GM12878 (cell line): ENCODE measurements around the gene SLC50A1. TPM values are rescaled to one million over a fixed set of nuclear protein-coding genes. Genes with fewer than 3 reads are reported as not detected.

ENCODE experiments used
- ATAC-seq: fragments of 200-7000 bp; cut with Tn5 transposase; 3 replicates; pipeline ENCODE4 v1.9.1; 2020; ENCODE audit warnings: mild to moderate bottlenecking, moderate library complexity
- BruUV-seq: library from RNA; stranded (reverse); fragments of 400-500 nt; replicated peaks from 2 replicates; lab custom pipeline; 2021; lab: Mats Ljungman, UMichigan
- CTCF ChIA-PET: fragments of 300-600 bp; sonication (Branson Sonifier 250); formaldehyde crosslinking; extraction: SDS; loops from one replicate; lab custom pipeline; 2021; ENCODE audit warnings: inconsistent platforms; lab: Yijun Ruan, JAX
- POLR2A ChIA-PET: fragments of 350-600 bp; formaldehyde crosslinking; extraction: SDS; loops from one replicate; lab custom pipeline; 2021; ENCODE audit warnings: inconsistent platforms; lab: Charles Lee
- RAD21 ChIA-PET: fragments of 300-600 bp; sonication (Branson Sonifier 250); formaldehyde crosslinking; loops from one replicate; lab custom pipeline; 2023; ENCODE audit warnings: antibody characterized with exemption; ENCODE audit not compliant: unreplicated experiment; lab: Charles Lee
- SMC1A ChIA-PET: fragments of 300-600 bp; sonication (Branson Sonifier 250); formaldehyde crosslinking; loops from one replicate; lab custom pipeline; 2023; ENCODE audit not compliant: unreplicated experiment, uncharacterized antibody; lab: Charles Lee
- DNase-seq: peaks from one replicate; pipeline ENCODE4 v3.0.0-alpha.2; 2011; ENCODE audit warnings: low read depth, low spot score
- FAIRE-seq: peaks from 3 replicates; lab custom pipeline; 2011; peaks lifted over from hg19 to GRCh38; lab: Jason Lieb, UNC
- H2AFZ ChIP-seq: 2 replicates; pipeline ENCODE4 v1.6.0; 2011; ENCODE audit warnings: low read depth, low read length, control low read depth; ENCODE audit not compliant: control insufficient read depth
- H3K27ac ChIP-seq: 2 replicates; pipeline ENCODE4 v1.5.1; 2011; ENCODE audit warnings: control low read depth; ENCODE audit not compliant: control insufficient read depth, insufficient read depth
- H3K27me3 ChIP-seq, 2 experiments: replicated peaks in 1 of 2; 2 replicates each; pipeline versions ENCODE4 v1.6.0 to v1.6.1; 2011; ENCODE audit warnings: low read length in 1 of 2; ENCODE audit not compliant: control insufficient read depth in 2 of 2, insufficient read depth in 2 of 2
- H3K36me3 ChIP-seq, 2 experiments: 2 replicates each; pipeline ENCODE4 v1.5.1; 2011; ENCODE audit warnings: low read length in 1 of 2; ENCODE audit not compliant: control insufficient read depth in 2 of 2, insufficient read depth in 2 of 2
- H3K4me1 ChIP-seq: 2 replicates; pipeline ENCODE4 v1.6.1; 2011; ENCODE audit warnings: mild to moderate bottlenecking, low read length, moderate library complexity, mixed read lengths; ENCODE audit not compliant: control insufficient read depth, insufficient read depth
- H3K4me2 ChIP-seq: 2 replicates; pipeline ENCODE4 v1.6.0; 2011; ENCODE audit warnings: control low read depth; ENCODE audit not compliant: control insufficient read depth, insufficient read depth
- H3K4me3 ChIP-seq: fragments of 200-600 bp; sonication (generic); 2 replicates; pipeline ENCODE4 v1.5.1; 2016
- H3K79me2 ChIP-seq: 2 replicates; pipeline ENCODE4 v1.6.0; 2011; ENCODE audit warnings: low read length; ENCODE audit not compliant: control insufficient read depth, insufficient read depth
- H3K9ac ChIP-seq: 2 replicates; pipeline ENCODE4 v1.8.0; 2011; ENCODE audit warnings: low read length, control low read depth, mixed read lengths; ENCODE audit not compliant: control insufficient read depth, insufficient read depth
- H3K9me3 ChIP-seq: replicated peaks from 3 replicates; pipeline ENCODE4 v1.5.1; 2011; ENCODE audit warnings: mild to moderate bottlenecking, low read length; ENCODE audit not compliant: control insufficient read depth, insufficient read depth
- H4K20me1 ChIP-seq: 2 replicates; pipeline ENCODE4 v1.6.0; 2011; ENCODE audit not compliant: control insufficient read depth, insufficient read depth
- BCL11A ChIP-seq: IDR thresholded peaks from 2 replicates; pipeline ENCODE4 v1.6.1; 2011; ENCODE audit warnings: low read depth, low read length
- IRF4 ChIP-seq: IDR thresholded peaks from 2 replicates; pipeline ENCODE4 v1.6.1; 2011; ENCODE audit warnings: low read depth, low read length
- MEF2B ChIP-seq: fragments of 450-650 bp; IDR thresholded peaks from 2 replicates; pipeline ENCODE4 v1.6.1; 2018; ENCODE audit warnings: mild to moderate bottlenecking, moderate library complexity; ENCODE audit not compliant: partially characterized antibody, poor library complexity, severe bottlenecking
- MTA3 ChIP-seq: IDR thresholded peaks from 2 replicates; pipeline ENCODE4 v1.6.1; 2012; ENCODE audit warnings: low read length, inconsistent platforms, borderline replicate concordance
- RAD51 ChIP-seq: fragments of 450-650 bp; IDR thresholded peaks from 2 replicates; pipeline ENCODE4 v1.6.1; 2016; ENCODE audit warnings: moderate library complexity, mild to moderate bottlenecking, inconsistent platforms
- SMC3 ChIP-seq: IDR thresholded peaks from 2 replicates; pipeline ENCODE4 v1.6.1; 2011; ENCODE audit warnings: low read length, improper control_type of control experiment, borderline replicate concordance
- TCF7 ChIP-seq: IDR thresholded peaks from 2 replicates; pipeline ENCODE4 v1.6.1; 2014; ENCODE audit warnings: antibody characterized with exemption, borderline replicate concordance
- WGBS: methylation state at CpG from one replicate; pipeline ENCODE4 v1.1.6; 2016; ENCODE audit warnings: low lambda C conversion rate; ENCODE audit not compliant: insufficient replicate concordance, insufficient coverage; ENCODE audit errors: missing lambda C conversion rate; 5-methylcytosine and 5-hydroxymethylcytosine counted together
- in situ Hi-C: fragments of 300-500 bp; cut with MboI; formaldehyde crosslinking; loops from 9 replicates; pipeline ENCODE4 v1.14.3; 2018; ENCODE audit warnings: mixed read lengths
- intact Hi-C: fragments of 100-400 bp; cut with micrococcal nuclease; formaldehyde crosslinking; loops from one replicate; pipeline ENCODE4 v1.14.2; 2022; ENCODE audit not compliant: unreplicated experiment
- polyA plus RNA-seq, 11 experiments: library from polyadenylated mRNA; depleted of rRNA in 4 of 11; unstranded in 6 of 11; stranded (reverse) in 5 of 11; fragments of >200 nt; fragmentation: Nextera tagmentation in 4 of 11; fragmentation: Illumina TruSeq in 1 of 11; extraction: Ambion mirVana in 4 of 11; extraction: Trizol in 1 of 11; gene quantifications; 1 replicate in 1 of 11; 2 replicates in 10 of 11; pipeline versions ENCODE4 v1.2.1 to v1.2.3, GENCODE V29; 2011 to 2016; ENCODE audit warnings: inconsistent platforms in 2 of 11, missing spikeins in 2 of 11, low read depth in 1 of 11
- total RNA-seq, 4 experiments: library from RNA; depleted of rRNA in 3 of 4; stranded (reverse); fragments of >200 nt in 3 of 4; fragmentation: Illumina TruSeq in 1 of 4; extraction: Trizol in 1 of 4; gene quantifications; 2 replicates each; pipeline versions ENCODE4 v1.2.1 to v1.2.3, GENCODE V29; 2013 to 2021
- TF ChIP-seq, protein P1 (sequence below): fragments of 450-650 bp; IDR thresholded peaks from 2 replicates; pipeline ENCODE4 v1.6.1; 2016; ENCODE audit warnings: mild to moderate bottlenecking, moderate library complexity, borderline replicate concordance
- TF ChIP-seq, protein P2 (sequence below): fragments of 450-650 bp; IDR thresholded peaks from 2 replicates; pipeline ENCODE4 v1.6.1; 2017; ENCODE audit warnings: antibody characterized with exemption, mild to moderate bottlenecking, moderate library complexity

Gene SLC50A1
- total and polyA plus RNA-seq, 10 of the 15 experiments (the other 5 are each of a cell fraction or from before 2014, with no cell fraction given): 32.5 to 85.6 (median 54.0) TPM

DNA sequence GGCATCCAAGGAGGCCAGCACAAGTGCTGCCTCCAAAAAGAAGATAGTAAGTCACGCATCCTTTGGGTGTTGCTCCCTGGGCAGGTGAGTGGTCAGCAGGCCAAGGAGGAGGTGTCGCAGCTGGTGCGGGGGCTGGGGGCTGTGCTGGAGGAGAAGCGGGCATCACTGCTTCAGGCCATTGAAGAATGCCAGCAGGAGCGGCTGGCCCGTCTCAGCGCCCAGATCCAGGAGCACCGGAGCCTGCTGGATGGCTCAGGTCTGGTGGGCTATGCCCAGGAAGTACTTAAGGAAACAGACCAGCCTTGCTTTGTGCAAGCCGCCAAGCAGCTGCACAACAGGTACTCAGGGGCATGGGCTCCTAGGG is 42.2 kb downstream of the SLC50A1 start:
- H3K9me3 ChIP-seq: no peaks in the 10 kb centered on the region
- no peak overlapping the region for H2AFZ ChIP-seq
- no TSS peak for BruUV-seq
- FAIRE-seq: no peak
- H3K4me3 ChIP-seq: no peak overlapping the region
- 82% methylated on average over 9 of the region's 9 CpGs for WGBS
- in situ Hi-C loops (no loop called here), intact Hi-C loops (no loop called here)
- no peak overlapping the region for H3K9ac ChIP-seq
- H4K20me1 ChIP-seq: no peaks in the 10 kb centered on the region
- H3K4me2 ChIP-seq: no peak overlapping the region
- ATAC-seq: no peak
- H3K27ac ChIP-seq: no peak overlapping the region
- ChIA-PET RAD21 (interaction anchor here (1.0 to 4.8 kb wide), 6 partner anchors 16 to 161 kb away, joined by 3 to 77 read pairs (median 8); no protein-coding TSS in a partner anchor), POLR2A (interaction anchor here (0.5 to 7.4 kb wide), 5 partner anchors 8 to 1294 kb away, joined by 3 to 77 read pairs (median 6); no protein-coding TSS in a partner anchor), SMC1A (interaction anchor here (0.7 to 2.0 kb wide), 8 partner anchors 8 to 87 kb away, joined by 3 to 29 read pairs (median 6); partner anchors contain the start of genes MTX1 and THBS3)
- DNase-seq: no peak
- H3K79me2 ChIP-seq: peaks cover 2% of the 10 kb centered on the region
- H3K4me1 ChIP-seq: peaks cover 20% of the 10 kb centered on the region
- H3K36me3 ChIP-seq: no peaks in the 10 kb centered on the region
- TF ChIP-seq, protein P1, sequence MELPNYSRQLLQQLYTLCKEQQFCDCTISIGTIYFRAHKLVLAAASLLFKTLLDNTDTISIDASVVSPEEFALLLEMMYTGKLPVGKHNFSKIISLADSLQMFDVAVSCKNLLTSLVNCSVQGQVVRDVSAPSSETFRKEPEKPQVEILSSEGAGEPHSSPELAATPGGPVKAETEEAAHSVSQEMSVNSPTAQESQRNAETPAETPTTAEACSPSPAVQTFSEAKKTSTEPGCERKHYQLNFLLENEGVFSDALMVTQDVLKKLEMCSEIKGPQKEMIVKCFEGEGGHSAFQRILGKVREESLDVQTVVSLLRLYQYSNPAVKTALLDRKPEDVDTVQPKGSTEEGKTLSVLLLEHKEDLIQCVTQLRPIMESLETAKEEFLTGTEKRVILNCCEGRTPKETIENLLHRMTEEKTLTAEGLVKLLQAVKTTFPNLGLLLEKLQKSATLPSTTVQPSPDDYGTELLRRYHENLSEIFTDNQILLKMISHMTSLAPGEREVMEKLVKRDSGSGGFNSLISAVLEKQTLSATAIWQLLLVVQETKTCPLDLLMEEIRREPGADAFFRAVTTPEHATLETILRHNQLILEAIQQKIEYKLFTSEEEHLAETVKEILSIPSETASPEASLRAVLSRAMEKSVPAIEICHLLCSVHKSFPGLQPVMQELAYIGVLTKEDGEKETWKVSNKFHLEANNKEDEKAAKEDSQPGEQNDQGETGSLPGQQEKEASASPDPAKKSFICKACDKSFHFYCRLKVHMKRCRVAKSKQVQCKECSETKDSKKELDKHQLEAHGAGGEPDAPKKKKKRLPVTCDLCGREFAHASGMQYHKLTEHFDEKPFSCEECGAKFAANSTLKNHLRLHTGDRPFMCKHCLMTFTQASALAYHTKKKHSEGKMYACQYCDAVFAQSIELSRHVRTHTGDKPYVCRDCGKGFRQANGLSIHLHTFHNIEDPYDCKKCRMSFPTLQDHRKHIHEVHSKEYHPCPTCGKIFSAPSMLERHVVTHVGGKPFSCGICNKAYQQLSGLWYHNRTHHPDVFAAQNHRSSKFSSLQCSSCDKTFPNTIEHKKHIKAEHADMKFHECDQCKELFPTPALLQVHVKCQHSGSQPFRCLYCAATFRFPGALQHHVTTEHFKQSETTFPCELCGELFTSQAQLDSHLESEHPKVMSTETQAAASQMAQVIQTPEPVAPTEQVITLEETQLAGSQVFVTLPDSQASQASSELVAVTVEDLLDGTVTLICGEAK: no peak
- TF ChIP-seq BCL11A (no peak), SMC3 (no peak), RAD51 (no peak), MTA3 (no peak), MEF2B (no peak), TCF7 (no peak), IRF4 (no peak)
- TF ChIP-seq, protein P2, sequence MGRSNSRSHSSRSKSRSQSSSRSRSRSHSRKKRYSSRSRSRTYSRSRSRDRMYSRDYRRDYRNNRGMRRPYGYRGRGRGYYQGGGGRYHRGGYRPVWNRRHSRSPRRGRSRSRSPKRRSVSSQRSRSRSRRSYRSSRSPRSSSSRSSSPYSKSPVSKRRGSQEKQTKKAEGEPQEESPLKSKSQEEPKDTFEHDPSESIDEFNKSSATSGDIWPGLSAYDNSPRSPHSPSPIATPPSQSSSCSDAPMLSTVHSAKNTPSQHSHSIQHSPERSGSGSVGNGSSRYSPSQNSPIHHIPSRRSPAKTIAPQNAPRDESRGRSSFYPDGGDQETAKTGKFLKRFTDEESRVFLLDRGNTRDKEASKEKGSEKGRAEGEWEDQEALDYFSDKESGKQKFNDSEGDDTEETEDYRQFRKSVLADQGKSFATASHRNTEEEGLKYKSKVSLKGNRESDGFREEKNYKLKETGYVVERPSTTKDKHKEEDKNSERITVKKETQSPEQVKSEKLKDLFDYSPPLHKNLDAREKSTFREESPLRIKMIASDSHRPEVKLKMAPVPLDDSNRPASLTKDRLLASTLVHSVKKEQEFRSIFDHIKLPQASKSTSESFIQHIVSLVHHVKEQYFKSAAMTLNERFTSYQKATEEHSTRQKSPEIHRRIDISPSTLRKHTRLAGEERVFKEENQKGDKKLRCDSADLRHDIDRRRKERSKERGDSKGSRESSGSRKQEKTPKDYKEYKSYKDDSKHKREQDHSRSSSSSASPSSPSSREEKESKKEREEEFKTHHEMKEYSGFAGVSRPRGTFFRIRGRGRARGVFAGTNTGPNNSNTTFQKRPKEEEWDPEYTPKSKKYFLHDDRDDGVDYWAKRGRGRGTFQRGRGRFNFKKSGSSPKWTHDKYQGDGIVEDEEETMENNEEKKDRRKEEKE: no peak
- TF ChIP-seq, all 136 proteins: peak for 0
- H3K27me3 ChIP-seq: no peaks in the 10 kb centered on the region
- CTCF ChIA-PET: interaction anchor here (0.8 to 9.7 kb wide), 13 partner anchors 8 to 556 kb away, joined by 3 to 244 read pairs (median 4); partner anchors contain the start of genes SLC50A1 and THBS3
